ENCODE results near the gene LCN15.

GRCh38 chr9:136740069-136740468, 24.2 kb downstream of the LCN15 start:
- TF ChIP-seq, protein P1, sequence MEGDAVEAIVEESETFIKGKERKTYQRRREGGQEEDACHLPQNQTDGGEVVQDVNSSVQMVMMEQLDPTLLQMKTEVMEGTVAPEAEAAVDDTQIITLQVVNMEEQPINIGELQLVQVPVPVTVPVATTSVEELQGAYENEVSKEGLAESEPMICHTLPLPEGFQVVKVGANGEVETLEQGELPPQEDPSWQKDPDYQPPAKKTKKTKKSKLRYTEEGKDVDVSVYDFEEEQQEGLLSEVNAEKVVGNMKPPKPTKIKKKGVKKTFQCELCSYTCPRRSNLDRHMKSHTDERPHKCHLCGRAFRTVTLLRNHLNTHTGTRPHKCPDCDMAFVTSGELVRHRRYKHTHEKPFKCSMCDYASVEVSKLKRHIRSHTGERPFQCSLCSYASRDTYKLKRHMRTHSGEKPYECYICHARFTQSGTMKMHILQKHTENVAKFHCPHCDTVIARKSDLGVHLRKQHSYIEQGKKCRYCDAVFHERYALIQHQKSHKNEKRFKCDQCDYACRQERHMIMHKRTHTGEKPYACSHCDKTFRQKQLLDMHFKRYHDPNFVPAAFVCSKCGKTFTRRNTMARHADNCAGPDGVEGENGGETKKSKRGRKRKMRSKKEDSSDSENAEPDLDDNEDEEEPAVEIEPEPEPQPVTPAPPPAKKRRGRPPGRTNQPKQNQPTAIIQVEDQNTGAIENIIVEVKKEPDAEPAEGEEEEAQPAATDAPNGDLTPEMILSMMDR (IDR thresholded peaks at IDR 0.05): no peak
- TF ChIP-seq POLR2A (IDR thresholded peaks at IDR 0.05): no peak
